ENCODE measurements around the gene PZP.
"Not testable (repeated sequence)": the region's sequence is repeated elsewhere in the genome, so short reads cannot be mapped to it uniquely, and the experiment has no call there.

Gene PZP

GRCh38 chr12:9208229-9208628 is at the start of gene PZP:
TSS of gene PZP (minus strand) at chr12:9208395. CDS start at chr12:9208341, 54 bp downstream.
- Mint-ChIP-seq H3K27ac (no peak within 1 kb of the TSS), H3K4me1 (ENCODE audit: low read depth) (no peaks in the 10 kb centered on the region), H3K27me3 (ENCODE audit: low read depth) (no peaks in the 10 kb centered on the region), H3K4me3 (no peak within 1 kb of the TSS), H3K36me3 (ENCODE audit: low read depth) (no peaks in the 10 kb centered on the region), H3K9me3 (no peaks in the 10 kb centered on the region)
- no peak for DNase-seq (ENCODE audit: low spot score)

- Mint-ChIP-seq H3K27ac (no peak overlapping the region), H3K4me3 (no peak overlapping the region), H3K9me3 (no peaks in the 10 kb centered on the region), H3K27me3 (ENCODE audit: low read depth) (peaks cover 16% of the 10 kb centered on the region), H3K4me1 (ENCODE audit: low read depth) (peaks cover 6% of the 10 kb centered on the region), H3K36me3 (ENCODE audit: low read depth) (no peaks in the 10 kb centered on the region)
- DNase-seq (ENCODE audit: low spot score), result no peak
These were observed 48.7 kb upstream of the PZP start for GRCh38 chr12:9256758-9257405.

GRCh38 chr12:9256341-9256740 is 48.1 kb upstream of the PZP start:
- no peaks in the 10 kb centered on the region for H3K36me3 Mint-ChIP-seq (ENCODE audit: low read depth)
- no peak for DNase-seq (ENCODE audit: low spot score)

GRCh38 chr12:9255837-9256236 is 47.6 kb upstream of the PZP start:
- no peak for DNase-seq (ENCODE audit: low spot score)
- Mint-ChIP-seq H3K36me3 (ENCODE audit: low read depth) (no peaks in the 10 kb centered on the region), H3K4me3 (no peak overlapping the region), H3K27me3 (ENCODE audit: low read depth) (peaks cover 22% of the 10 kb centered on the region), H3K27ac (no peak overlapping the region), H3K9me3 (no peaks in the 10 kb centered on the region), H3K4me1 (ENCODE audit: low read depth) (peaks cover 6% of the 10 kb centered on the region)

More at GRCh38 chr12:9256341-9256740, 48.1 kb upstream of the PZP start:
- Mint-ChIP-seq H3K27ac (no peak overlapping the region), H3K27me3 (ENCODE audit: low read depth) (peaks cover 18% of the 10 kb centered on the region), H3K9me3 (no peaks in the 10 kb centered on the region), H3K4me1 (ENCODE audit: low read depth) (peaks cover 6% of the 10 kb centered on the region), H3K4me3 (no peak overlapping the region)

GRCh38 chr12:9253464-9253863 is 45.3 kb upstream of the PZP start:
- no peak overlapping the region for H3K4me3 Mint-ChIP-seq
- no peak overlapping the region for H3K27ac Mint-ChIP-seq
- no peak for DNase-seq (ENCODE audit: low spot score)
- peaks cover 17% of the 10 kb centered on the region for H3K27me3 Mint-ChIP-seq (ENCODE audit: low read depth)
- H3K36me3 Mint-ChIP-seq (ENCODE audit: low read depth), result no peaks in the 10 kb centered on the region
- H3K9me3 Mint-ChIP-seq, result no peaks in the 10 kb centered on the region
- peaks cover under 1% of the 10 kb centered on the region for H3K4me1 Mint-ChIP-seq (ENCODE audit: low read depth)

GRCh38 chr12:9252791-9253190 is 44.6 kb upstream of the PZP start:
- H3K27ac Mint-ChIP-seq; H3K36me3 Mint-ChIP-seq (ENCODE audit: low read depth); H3K4me1 Mint-ChIP-seq (ENCODE audit: low read depth); H3K9me3 Mint-ChIP-seq; DNase-seq (ENCODE audit: low spot score); H3K4me3 Mint-ChIP-seq: not testable (repeated sequence)
- peaks cover 17% of the 10 kb centered on the region for H3K27me3 Mint-ChIP-seq (ENCODE audit: low read depth)

- no peak for DNase-seq (ENCODE audit: low spot score)
- Mint-ChIP-seq H3K4me3 (no peak overlapping the region), H3K27me3 (ENCODE audit: low read depth) (peaks cover 17% of the 10 kb centered on the region), H3K27ac (no peak overlapping the region), H3K9me3 (no peaks in the 10 kb centered on the region), H3K4me1 (ENCODE audit: low read depth) (no peaks in the 10 kb centered on the region), H3K36me3 (ENCODE audit: low read depth) (no peaks in the 10 kb centered on the region)
These were observed 44.1 kb upstream of the PZP start for GRCh38 chr12:9252256-9252655.

- DNase-seq (ENCODE audit: low spot score), result no peak
- Mint-ChIP-seq H3K4me1 (ENCODE audit: low read depth) (peaks cover 7% of the 10 kb centered on the region), H3K27me3 (ENCODE audit: low read depth) (peaks cover 13% of the 10 kb centered on the region), H3K36me3 (ENCODE audit: low read depth) (no peaks in the 10 kb centered on the region), H3K4me3 (no peak overlapping the region), H3K9me3 (no peaks in the 10 kb centered on the region), H3K27ac (no peak overlapping the region)
These were observed 40.2 kb upstream of the PZP start for GRCh38 chr12:9248435-9248834.

- Mint-ChIP-seq H3K27ac (no peak overlapping the region), H3K4me1 (ENCODE audit: low read depth) (peaks cover 10% of the 10 kb centered on the region), H3K27me3 (ENCODE audit: low read depth) (peaks cover 14% of the 10 kb centered on the region), H3K4me3 (no peak overlapping the region), H3K9me3 (no peaks in the 10 kb centered on the region), H3K36me3 (ENCODE audit: low read depth) (no peaks in the 10 kb centered on the region)
- DNase-seq (ENCODE audit: low spot score), result peak; percentile 73
These were observed 36.7 kb upstream of the PZP start for GRCh38 chr12:9244894-9245293.

GRCh38 chr12:9243999-9244649 is 35.9 kb upstream of the PZP start:
- Mint-ChIP-seq H3K4me3 (no peak overlapping the region), H3K9me3 (no peaks in the 10 kb centered on the region), H3K27ac (no peak overlapping the region), H3K36me3 (ENCODE audit: low read depth) (no peaks in the 10 kb centered on the region), H3K4me1 (ENCODE audit: low read depth) (peaks cover 11% of the 10 kb centered on the region), H3K27me3 (ENCODE audit: low read depth) (peaks cover 15% of the 10 kb centered on the region)
- no peak for DNase-seq (ENCODE audit: low spot score)

GRCh38 chr12:9241301-9241700 is 33.1 kb upstream of the PZP start:
- no peak for DNase-seq (ENCODE audit: low spot score)
- Mint-ChIP-seq H3K4me1 (ENCODE audit: low read depth) (peaks cover 11% of the 10 kb centered on the region), H3K4me3 (no peak overlapping the region), H3K9me3 (no peaks in the 10 kb centered on the region), H3K27me3 (ENCODE audit: low read depth) (peaks cover 32% of the 10 kb centered on the region), H3K27ac (no peak overlapping the region), H3K36me3 (ENCODE audit: low read depth) (no peaks in the 10 kb centered on the region)

- Mint-ChIP-seq H3K36me3 (ENCODE audit: low read depth) (no peaks in the 10 kb centered on the region), H3K27me3 (ENCODE audit: low read depth) (peaks cover 33% of the 10 kb centered on the region), H3K4me1 (ENCODE audit: low read depth) (peaks cover 11% of the 10 kb centered on the region), H3K4me3 (peak overlapping the region; percentile 87), H3K9me3 (no peaks in the 10 kb centered on the region), H3K27ac (no peak overlapping the region)
- DNase-seq (ENCODE audit: low spot score), result no peak
These were observed 32.6 kb upstream of the PZP start for GRCh38 chr12:9240776-9241175.

GRCh38 chr12:9240004-9240635 is 31.9 kb upstream of the PZP start:
- H3K36me3 Mint-ChIP-seq (ENCODE audit: low read depth); H3K9me3 Mint-ChIP-seq: not testable (repeated sequence)
- Mint-ChIP-seq H3K4me3 (peak overlapping the region; percentile 87), H3K27ac (peak overlapping the region; percentile 20), H3K4me1 (ENCODE audit: low read depth) (peaks cover 11% of the 10 kb centered on the region), H3K27me3 (ENCODE audit: low read depth) (peaks cover 33% of the 10 kb centered on the region)
- peak; percentile 30 for DNase-seq (ENCODE audit: low spot score)

GRCh38 chr12:9237286-9237685 is 29.1 kb upstream of the PZP start:
- Mint-ChIP-seq H3K4me3 (no peak overlapping the region), H3K9me3 (no peaks in the 10 kb centered on the region), H3K4me1 (ENCODE audit: low read depth) (peaks cover 4% of the 10 kb centered on the region), H3K27me3 (ENCODE audit: low read depth) (peaks cover 35% of the 10 kb centered on the region), H3K36me3 (ENCODE audit: low read depth) (no peaks in the 10 kb centered on the region), H3K27ac (no peak overlapping the region)
- DNase-seq (ENCODE audit: low spot score), result no peak

All from T-helper 2 cell treated with Interferon-gamma antibody and Interleukin-4, amounts not matched to agents 5 μg/mL and 100 μg/mL, for 36 hours (primary cell).